HG02852 (cell line): ENCODE measurements around the gene UVRAG.
A peak's percentile ranks its signal among the peaks of the same experiment; 100 is the strongest.

Experiments used
- ATAC-seq: cut with Tn5 transposase; IDR thresholded peaks from one replicate; pipeline ENCODE4 v1.9.1; 2021; ENCODE audit warnings: mild to moderate bottlenecking, moderate library complexity; ENCODE audit not compliant: unreplicated experiment

The UVRAG gene

DNA sequence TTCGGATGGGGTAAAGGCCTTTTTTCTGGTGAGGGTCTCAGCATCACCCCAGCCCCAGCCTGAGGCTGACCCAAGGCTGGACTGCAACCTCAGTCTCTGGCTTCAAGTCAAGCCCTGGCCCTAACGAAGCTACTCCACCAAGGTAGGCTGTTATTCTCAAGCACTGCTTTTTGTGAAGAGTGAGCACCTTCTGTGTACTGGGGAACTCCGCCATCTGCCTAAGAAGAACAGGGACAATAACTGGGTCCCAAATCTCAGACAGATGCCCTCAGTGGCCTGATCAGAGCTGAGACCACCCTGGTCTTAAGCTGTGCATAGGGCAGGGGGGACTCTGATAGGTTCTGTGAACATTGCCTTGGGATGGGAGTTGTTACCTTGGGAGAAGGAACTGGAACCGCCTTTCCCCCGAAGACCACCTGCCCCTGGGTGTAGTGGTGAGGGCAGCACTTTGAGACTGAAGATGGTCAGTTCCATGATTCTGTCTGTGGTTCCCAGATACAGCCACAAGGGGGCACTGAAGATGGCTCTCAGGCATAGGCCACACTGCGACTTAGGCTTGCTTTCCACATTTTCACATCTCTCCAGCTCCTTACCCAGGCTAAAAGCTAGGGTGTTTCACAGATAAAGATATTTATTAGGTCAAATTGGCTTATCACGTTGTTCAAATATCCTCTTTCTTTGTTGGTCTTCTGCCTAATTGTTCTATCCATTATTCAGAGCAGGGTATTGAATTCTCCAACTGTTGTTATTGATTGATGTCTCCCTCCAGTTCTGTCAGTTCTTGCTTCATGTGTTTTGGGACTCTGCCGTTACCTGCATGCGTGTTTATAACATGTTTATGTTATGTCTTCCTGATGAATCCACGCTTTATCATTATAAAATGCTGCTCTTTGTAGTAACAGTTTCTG, 11.8 kb upstream of the UVRAG start:
- ATAC-seq, result peak; percentile 54

DNA sequence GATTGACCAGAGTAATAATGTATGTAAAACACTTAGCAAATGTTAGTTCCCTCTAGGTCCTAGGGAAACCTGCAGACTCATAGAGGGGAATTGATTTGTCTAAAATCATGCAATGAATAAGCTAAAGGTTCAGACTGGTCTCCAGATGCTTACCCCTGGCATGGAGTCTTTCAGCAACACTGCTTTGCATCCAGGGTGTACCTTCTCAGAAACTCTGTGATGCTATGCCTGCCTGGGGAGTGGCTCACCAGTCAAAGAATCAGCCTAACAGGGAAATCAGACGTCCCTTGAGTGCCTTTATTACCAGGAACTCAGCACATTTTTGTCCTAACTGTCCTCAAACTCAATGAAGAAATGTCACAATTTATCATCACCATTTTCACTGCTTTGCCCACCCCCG, 5.9 kb upstream of the UVRAG start:
- no peak for ATAC-seq

DNA sequence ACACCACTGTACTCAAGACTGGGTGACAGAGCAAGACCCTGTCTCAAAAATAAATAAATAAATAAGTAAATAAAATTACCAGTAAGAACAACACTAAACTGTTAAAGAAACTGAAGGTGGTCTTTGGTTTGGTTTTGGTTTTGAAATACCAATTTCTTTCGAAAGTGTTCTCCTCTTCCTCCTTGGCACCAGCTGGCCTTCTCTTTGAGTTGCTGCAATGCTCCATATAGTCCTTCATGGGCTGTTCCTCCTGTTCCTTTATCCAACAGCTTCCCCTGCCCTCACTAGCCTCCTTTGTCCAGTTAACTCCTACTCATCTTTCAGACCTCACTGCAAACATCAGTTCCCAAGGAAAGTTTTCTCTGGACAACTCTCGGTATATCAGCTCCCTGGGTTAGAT, 5.0 kb upstream of the UVRAG start:
- no peak for ATAC-seq

DNA sequence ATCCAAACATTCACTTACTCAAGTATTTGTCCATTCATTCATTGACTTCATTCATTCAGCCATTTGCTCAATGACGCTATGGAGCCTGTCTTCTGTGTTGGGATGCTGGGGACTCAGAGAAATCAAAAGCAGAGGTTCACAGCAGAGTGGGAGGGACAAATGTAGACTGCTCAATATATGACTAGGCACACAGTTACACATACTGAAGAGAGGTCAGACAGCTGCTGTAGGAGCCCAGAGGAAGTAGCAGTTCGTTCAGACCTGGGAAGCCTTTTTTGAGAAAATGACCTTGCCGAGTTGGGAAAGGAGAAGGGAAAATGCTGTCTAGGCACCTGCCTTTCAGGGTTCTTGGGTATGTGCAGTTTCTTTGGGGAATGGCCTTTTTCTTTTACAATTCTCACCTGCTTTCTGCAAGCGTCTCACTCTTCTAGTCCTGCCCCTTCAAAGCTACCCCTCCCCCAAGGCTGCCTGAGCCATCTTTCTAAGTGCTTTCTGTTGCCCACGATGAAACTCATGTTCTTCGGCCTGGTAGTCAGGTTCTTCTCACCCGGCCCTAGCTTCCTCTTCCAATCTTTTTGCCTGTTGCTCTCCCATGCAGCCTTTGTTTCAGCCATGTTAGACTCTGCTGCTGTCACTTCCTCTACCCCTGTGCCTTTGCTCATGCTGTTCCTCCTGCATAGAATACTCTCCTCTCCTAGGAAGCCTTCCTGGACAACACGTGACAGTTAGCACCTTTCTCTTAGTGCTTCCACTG, 4.2 kb upstream of the UVRAG start:
- ATAC-seq, result peak; percentile 32

DNA sequence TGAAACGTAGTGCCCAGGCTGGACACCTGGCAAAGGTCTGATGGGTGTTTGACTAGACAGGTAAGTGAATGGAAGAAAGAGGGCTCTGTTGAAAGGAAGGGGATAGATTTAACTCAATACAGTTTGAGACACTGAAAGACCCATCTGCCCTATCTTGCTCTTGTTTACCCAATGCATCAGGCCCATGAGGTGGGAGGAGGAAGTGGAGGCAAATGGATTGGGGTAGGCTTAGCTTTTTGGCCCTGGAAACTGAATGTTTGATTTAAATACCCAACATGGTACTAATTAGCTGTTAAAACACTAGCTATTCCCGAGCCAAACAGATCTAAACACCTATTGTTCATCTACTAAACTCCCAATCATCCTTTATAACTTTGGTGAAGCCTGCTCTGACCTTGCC, 3.5 kb upstream of the UVRAG start:
- no peak for ATAC-seq

DNA sequence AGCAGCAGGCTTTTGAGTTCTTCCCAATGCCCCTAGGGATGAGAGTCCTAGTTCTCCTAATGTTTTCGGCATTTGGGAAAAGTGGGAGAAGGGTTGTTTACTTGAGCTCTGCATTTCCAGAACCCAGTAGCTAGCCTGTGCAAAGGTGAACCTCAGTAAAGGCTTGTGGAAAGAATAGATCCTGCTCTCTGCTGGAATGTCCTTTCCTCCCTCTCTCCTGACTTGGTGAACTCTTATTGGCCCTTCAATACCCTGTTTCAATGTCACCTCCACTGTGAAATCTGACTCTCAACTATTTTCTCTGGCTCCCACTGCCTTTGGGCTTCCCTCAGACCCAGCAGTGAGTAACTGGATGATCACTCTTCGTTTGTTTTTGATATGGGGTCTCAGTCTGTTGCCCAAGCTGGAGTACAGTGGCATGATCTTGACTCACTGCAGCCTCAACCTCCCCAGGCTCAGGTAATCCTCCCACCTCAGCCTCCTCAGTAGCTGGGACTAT, 2.4 kb upstream of the UVRAG start:
- no peak for ATAC-seq

DNA sequence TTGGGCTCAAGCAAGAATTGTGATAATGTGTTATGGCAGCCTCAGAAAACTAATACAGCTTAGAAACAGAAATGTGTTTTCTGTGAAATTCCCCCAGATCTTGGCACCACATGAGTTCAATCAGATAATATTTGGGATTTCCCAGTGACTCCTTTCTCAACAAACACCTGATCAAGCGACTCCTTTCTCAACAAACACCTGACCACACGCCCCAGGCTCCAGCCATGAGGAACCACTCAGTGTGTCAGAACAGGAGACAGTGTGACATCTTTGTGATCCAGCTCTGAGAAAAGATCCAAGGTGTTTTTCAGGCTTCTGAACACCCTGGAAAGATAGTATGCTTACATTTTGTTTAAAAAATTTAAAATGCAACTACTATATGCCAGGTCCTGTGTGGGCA, 1.9 kb upstream of the UVRAG start:
- no peak for ATAC-seq

DNA sequence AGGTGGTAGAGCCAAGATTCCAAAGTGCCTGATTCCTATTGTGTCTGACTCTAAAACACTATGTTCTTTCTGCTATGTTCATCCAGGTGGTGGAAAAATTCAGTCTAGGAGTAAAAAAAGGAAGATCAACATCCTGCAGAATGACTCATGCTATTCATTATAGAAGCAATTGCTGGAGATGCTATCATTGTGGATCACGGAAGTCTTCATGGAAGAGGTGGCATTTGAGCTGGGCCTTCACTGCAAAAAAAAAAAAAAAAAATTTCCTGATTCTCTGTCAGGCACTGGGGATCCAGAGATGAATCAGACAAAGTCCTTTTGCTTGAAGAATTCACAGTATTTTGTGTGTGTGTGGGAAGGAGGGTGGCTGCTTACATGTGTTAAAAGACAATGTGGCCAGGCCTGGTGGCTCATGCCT, 1.4 kb upstream of the UVRAG start:
- ATAC-seq, result no peak

DNA sequence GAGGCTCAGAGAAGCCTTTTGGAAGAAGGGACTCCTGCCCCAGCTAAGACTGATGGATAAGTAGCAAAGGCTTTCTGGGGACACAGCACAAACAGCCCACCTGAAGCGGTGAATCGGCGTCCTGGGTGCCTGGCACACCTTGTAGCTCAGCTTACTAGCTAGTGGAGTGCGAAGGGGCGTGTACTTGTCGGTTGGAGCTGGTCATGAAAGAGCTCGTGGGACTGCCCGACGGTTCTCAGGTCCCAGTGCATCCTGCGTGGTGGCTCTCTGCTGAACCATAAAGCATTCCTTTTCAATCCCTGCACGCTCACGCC, 690 bp upstream of the UVRAG start:
- peak; percentile 21 for ATAC-seq

DNA sequence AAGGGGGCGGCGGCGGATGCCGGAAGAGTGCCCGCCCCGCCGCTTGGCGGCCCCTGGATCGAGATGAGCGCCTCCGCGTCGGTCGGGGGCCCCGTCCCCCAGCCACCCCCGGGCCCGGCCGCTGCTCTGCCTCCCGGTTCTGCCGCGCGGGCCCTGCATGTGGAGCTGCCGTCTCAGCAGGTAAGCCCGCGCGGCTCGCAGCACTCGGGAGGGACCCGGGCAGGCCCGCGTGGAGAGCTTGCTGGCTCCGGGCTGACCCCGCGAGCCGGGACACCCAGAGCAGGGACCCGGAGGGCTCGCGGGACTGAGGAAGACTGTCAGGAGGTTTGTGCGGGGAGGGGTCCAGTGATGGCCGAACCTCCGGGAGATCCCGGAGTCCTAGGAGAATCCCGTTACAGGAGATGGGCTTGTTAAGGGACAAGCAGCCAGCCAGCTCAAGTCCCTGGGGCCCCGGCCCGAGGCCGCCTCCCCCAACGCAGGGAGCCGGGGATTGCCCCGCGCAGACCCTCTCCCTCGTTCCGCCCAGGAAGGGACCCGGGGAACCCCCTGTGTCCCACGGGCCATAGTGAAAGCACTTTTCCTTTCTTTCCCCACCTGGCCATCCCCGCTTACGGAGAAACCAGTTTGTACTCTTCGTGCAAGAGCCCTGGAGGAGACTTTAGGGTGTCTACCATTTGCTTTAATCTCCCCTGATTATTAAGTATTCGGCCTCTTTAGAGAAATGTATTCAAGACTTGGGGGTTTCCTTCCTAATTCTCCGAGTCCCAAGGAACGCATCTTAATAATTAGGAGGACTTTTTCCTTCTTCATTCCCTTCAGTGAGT, 547 bp downstream of the UVRAG start:
- ATAC-seq, result peak; percentile 17

DNA sequence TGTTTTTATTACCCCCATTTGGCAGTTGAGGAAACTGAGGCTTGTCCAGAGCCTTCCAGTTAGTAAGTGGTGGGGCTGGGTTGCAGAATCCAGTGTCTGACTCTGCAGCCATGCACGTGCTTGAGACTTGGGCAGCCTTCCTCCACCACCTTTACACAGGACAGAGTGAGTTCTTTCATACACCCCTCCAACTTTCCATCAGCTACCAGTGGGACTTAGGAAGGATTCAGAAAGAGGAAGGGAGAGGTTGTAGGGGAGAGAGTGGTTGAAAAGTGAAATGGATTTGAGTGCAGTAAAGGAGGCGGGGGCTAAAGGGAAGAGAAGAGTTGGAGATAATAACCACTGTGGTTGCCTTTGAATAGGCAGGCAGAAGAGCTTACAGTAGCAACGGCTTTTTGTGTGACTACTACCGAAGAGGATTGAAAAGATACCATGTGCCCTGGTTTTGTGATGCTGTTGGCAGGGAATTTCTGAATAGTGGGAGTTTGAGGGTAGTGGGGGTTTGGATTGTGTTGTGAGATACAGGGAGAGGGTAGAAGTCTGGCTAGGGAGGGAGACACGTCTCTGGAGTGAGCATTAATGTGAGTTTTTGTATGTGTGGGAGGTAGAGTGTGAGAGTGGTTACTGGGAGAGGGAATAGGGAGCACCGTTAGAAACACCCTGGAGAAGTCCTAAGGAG, 1.7 kb downstream of the UVRAG start:
- ATAC-seq, result no peak

DNA sequence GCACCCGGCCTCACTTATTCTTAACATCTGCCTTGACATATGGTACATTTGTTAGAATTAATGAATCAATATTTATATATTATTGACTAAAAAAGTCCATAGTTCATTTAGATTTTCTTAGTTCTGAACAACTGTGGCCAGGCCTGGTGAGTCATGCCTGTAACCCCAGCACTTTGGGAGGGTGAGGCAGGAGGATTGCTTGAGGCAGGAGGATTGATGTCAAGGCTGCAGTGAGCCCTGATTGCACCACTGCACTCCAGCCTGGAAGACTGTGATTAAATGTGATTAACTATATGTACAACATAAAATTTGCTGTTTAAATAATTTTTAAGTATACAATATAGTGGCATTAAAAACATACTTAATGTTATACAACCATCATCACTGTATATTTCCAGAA, 5.6 kb downstream of the UVRAG start:
- no peak for ATAC-seq

DNA sequence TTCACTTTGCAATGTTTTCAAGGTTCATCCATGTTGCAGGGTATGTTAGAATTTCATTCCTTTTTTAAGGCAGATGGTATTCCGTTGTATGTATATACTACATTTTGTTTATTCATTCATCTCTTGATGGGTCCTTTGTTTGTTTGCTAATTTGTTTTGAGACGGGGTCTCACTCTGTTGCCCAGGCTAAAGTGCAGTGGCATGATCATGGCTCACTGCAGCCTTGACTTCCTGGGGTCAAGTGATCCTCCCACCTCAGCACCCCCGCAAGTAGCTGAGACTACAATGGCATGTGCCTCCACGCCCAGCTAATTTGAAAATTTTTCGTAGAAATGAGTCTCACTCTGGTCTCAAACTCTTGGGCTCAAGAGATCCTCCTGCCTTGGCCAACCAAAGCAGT, 6.2 kb downstream of the UVRAG start:
- ATAC-seq, result no peak

DNA sequence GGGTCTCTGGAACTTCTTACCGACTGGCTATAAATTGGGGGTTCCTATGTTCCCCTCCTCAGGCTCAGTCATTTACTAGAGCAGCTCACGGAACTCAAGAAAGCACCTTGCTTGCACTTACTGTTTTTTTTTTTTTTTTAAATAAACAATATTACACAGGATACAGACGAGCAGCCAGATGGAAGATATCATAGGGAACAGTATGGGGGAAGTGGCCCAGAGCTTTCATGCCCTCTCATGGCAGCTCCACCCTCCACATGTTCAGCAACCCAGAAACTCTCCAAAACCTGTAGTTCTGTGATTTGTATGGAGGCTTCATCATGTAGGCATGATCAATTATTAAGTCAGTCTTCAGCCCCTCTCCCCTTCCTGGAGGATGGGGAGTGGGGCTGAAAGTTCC, 7.5 kb downstream of the UVRAG start:
- no peak for ATAC-seq

DNA sequence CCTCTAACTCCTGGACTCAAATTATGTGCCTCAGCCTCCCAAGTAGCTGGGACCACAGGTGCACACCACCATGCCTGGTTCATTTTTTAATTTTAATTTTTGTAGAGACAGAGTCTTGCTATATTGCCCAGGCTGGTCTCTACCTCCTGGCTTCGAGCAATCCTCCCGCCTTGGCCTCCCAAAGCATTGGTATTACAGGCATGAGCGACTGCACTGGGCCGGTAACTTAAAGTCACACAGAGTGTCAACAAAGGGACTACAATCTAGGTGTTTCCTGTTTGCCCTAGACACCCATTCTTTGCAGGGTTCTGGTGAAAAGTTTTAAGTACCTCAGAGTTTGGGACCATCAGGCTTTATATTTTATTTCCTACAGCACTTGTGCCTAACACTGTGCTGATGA, 8.4 kb downstream of the UVRAG start:
- ATAC-seq, result no peak

DNA sequence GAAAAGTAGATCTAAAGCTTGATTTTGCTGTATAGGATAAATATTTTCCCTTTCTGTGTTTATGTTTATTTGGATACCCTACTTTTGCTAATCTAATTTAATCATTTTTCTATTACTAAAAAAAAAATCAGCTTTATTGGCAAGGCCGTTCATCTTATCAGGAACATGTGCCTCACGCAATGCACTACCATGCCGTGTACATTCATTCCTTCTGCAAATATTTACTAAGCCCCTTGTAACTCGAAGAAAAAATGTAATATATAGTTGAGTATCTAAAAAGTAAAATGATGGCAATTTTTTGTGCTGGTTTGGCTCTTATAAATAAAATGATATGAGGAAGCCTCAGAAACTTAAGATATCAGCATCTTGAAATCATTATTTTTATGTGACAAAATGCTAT, 8.9 kb downstream of the UVRAG start:
- ATAC-seq, result no peak

DNA sequence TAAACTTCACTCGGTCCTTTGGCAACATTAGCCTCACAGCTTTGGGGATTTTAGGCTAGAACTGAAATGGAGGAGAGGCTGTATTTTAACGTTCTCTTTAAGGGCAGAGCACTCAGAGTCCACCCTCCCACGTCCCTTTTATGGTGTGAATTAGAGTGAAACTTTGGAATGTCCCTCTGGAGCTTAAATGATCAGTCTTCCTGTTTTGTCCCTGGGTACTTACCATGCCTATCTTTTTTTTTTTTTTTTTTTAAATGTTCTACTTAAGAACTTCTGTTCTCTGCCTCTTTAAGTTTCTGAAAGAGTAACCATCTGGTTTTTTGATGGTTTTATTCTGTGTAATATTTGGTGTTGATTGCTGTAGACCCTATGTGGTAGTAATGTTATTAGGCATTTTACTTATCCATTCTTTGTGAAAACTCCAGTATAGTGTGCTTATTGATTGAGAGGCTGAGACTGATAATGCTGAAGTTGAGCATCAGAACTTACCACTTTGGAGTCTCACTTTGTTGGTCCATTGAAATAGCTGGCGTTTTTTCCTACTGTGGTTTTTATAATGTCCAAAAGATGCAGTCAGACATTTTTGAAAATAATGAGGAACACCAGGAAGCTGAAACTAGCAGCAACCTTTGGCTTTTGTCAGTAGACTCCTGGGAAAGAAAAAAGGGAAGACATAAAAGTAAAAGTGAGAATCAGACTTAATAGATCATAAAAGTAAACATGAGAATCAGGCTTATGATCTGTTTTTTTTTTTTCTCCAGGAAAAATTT, 11.6 kb downstream of the UVRAG start:
- ATAC-seq, result no peak

DNA sequence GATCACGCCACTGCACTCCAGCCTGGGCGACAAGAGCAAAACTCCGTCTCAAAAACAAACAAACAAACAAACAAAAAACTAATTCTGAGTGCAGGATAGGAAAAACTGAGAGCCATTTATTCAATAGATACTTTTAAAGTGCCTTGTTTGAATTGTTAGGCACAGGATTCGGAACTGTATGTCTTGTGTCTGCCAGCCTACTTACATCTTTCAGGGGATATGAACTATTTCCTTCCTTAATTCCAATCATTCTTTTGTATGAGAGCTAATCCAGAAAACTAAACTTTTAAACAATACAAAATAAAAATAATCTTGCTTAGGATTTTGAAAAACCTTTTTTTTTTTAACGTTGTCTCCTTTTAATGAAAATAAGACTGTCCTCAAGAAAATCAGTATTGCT, 12.6 kb downstream of the UVRAG start:
- no peak for ATAC-seq

DNA sequence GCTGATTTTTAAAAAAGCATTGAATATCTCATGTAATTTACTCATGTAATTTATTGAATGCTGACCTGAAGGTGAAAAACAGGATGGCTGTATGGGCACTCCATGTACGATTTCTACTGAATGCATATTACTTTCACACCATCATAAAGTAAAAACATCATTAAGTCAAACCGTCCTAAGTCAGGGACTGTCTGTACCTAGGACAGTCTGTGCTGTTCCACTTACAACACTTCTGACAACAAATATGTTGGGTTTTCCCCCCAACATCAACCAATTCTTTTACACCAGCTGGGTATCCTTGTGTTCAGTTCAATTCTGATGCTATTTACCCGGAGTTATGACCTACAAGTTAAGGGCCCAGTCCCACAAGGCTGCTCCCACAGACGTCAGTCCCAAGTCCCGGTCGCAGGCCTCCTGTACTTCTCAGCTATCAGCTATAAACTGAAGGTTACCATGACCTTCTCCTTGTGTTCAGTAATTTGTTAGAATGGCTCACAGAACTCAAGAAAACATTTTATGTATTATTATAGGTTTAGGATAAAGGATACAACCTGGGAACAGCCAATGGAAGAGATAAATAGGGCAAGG, 17.0 kb downstream of the UVRAG start:
- no peak for ATAC-seq

DNA sequence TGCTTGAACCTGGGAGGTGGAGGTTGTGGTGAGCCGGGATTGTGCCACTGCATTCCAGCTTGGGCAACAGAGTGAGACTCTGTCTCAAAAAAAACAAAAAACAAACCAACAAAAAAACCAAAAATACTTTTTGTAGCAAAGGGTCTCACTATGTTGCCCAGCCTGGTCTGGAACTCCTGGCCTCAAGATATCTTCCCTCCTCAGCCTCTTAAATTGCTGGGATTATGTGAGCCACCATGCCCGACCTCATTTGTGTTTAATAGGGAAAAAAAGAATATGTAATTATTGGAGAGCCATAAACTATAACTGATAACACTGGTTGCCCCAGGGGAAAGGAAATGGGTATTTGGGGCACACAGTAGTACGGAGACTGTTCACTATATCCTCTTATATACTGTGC, 19.7 kb downstream of the UVRAG start:
- no peak for ATAC-seq
